ENCODE data around the gene NRXN3.

Gene NRXN3

DNA sequence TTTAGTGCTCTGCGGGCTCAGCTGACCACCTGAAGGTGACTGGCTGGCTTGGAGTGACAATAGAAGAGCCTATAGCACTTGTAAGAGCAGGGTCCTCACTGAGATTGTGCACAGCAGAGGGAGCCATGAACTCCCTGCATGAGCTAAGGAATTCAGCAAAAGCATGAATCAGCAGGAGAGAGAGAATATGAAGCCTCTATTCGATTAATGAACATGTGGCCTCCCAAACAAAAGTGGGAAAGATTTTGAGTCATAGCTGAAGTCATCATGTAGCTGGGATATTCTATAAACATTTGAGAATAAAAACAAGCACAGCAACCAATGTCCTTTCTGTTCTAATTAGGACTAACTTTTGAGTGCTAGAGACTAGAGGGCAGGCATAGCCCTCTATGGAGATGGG is 1414.5 kb downstream of the NRXN3 start:
- no peak overlapping the region for H3K9ac ChIP-seq (ENCODE audit: low read length)
- H3K4me1 ChIP-seq (ENCODE audit: insufficient read depth, low read length) = peaks cover 5% of the 10 kb centered on the region
- H3K27me3 ChIP-seq (ENCODE audit: control insufficient read depth in 1 of 2, insufficient read depth in 2 of 2, low read length in 2 of 2) = no peaks in the 10 kb centered on the region
- H3K9me3 ChIP-seq (ENCODE audit: low read length) = no peaks in the 10 kb centered on the region
- H3K27ac ChIP-seq (ENCODE audit: low read depth, low read length) = no peak overlapping the region
- H3K36me3 ChIP-seq (ENCODE audit: insufficient read depth, low read length) = no peaks in the 10 kb centered on the region
- H3K4me3 ChIP-seq (ENCODE audit: low read depth in 1 of 2, low read length in 2 of 2) = no peak overlapping the region

GRCh38 chr14:79585845-79586244 is 1415.7 kb downstream of the NRXN3 start:
- Histone ChIP-seq H3K4me1 (ENCODE audit: insufficient read depth, low read length) (peaks cover 5% of the 10 kb centered on the region), H3K9me3 (ENCODE audit: low read length) (no peaks in the 10 kb centered on the region), H3K4me3 (ENCODE audit: low read depth in 1 of 2, low read length in 2 of 2) (no peak overlapping the region), H3K27me3 (ENCODE audit: control insufficient read depth in 1 of 2, insufficient read depth in 2 of 2, low read length in 2 of 2) (no peaks in the 10 kb centered on the region), H3K36me3 (ENCODE audit: insufficient read depth, low read length) (no peaks in the 10 kb centered on the region), H3K27ac (ENCODE audit: low read depth, low read length) (no peak overlapping the region), H3K9ac (ENCODE audit: low read length) (no peak overlapping the region)

- H3K9me3 ChIP-seq (ENCODE audit: low read length) = no peaks in the 10 kb centered on the region
- no peaks in the 10 kb centered on the region for H3K36me3 ChIP-seq (ENCODE audit: insufficient read depth, low read length)
- peaks cover 5% of the 10 kb centered on the region for H3K4me1 ChIP-seq (ENCODE audit: insufficient read depth, low read length)
- no peak overlapping the region for H3K4me3 ChIP-seq (ENCODE audit: low read depth in 1 of 2, low read length in 2 of 2)
- no peaks in the 10 kb centered on the region for H3K27me3 ChIP-seq (ENCODE audit: control insufficient read depth in 1 of 2, insufficient read depth in 2 of 2, low read length in 2 of 2)
- H3K9ac ChIP-seq (ENCODE audit: low read length) = no peak overlapping the region
- H3K27ac ChIP-seq (ENCODE audit: low read depth, low read length) = no peak overlapping the region
Measured at GRCh38 chr14:79586416-79586815, 1416.2 kb downstream of the NRXN3 start.

GRCh38 chr14:79586989-79587598 is 1416.9 kb downstream of the NRXN3 start:
- Histone ChIP-seq H3K9me3 (ENCODE audit: low read length) (no peaks in the 10 kb centered on the region), H3K9ac (ENCODE audit: low read length) (no peak overlapping the region), H3K27ac (ENCODE audit: low read depth, low read length) (no peak overlapping the region), H3K4me3 (ENCODE audit: low read depth in 1 of 2, low read length in 2 of 2) (no peak overlapping the region), H3K27me3 (ENCODE audit: control insufficient read depth in 1 of 2, insufficient read depth in 2 of 2, low read length in 2 of 2) (no peaks in the 10 kb centered on the region), H3K4me1 (ENCODE audit: insufficient read depth, low read length) (peaks cover 5% of the 10 kb centered on the region), H3K36me3 (ENCODE audit: insufficient read depth, low read length) (no peaks in the 10 kb centered on the region)

- Histone ChIP-seq H3K27ac (ENCODE audit: low read depth, low read length) (no peak overlapping the region), H3K4me1 (ENCODE audit: insufficient read depth, low read length) (peaks cover 5% of the 10 kb centered on the region), H3K36me3 (ENCODE audit: insufficient read depth, low read length) (no peaks in the 10 kb centered on the region), H3K4me3 (ENCODE audit: low read depth in 1 of 2, low read length in 2 of 2) (no peak overlapping the region), H3K9ac (ENCODE audit: low read length) (no peak overlapping the region), H3K27me3 (ENCODE audit: control insufficient read depth in 1 of 2, insufficient read depth in 2 of 2, low read length in 2 of 2) (no peaks in the 10 kb centered on the region), H3K9me3 (ENCODE audit: low read length) (no peaks in the 10 kb centered on the region)
Measured at GRCh38 chr14:79587875-79588274, 1417.7 kb downstream of the NRXN3 start.

- no peak overlapping the region for H3K4me3 ChIP-seq (ENCODE audit: low read depth in 1 of 2, low read length in 2 of 2)
- H3K27ac ChIP-seq (ENCODE audit: low read depth, low read length) = no peak overlapping the region
- peaks cover 5% of the 10 kb centered on the region for H3K4me1 ChIP-seq (ENCODE audit: insufficient read depth, low read length)
- no peaks in the 10 kb centered on the region for H3K36me3 ChIP-seq (ENCODE audit: insufficient read depth, low read length)
- H3K9ac ChIP-seq (ENCODE audit: low read length) = no peak overlapping the region
- H3K9me3 ChIP-seq (ENCODE audit: low read length) = no peaks in the 10 kb centered on the region
- H3K27me3 ChIP-seq (ENCODE audit: control insufficient read depth in 1 of 2, insufficient read depth in 2 of 2, low read length in 2 of 2) = no peaks in the 10 kb centered on the region
Measured at GRCh38 chr14:79588398-79588797, 1418.2 kb downstream of the NRXN3 start.

GRCh38 chr14:79596551-79596950 is 1426.4 kb downstream of the NRXN3 start:
- no peaks in the 10 kb centered on the region for H3K36me3 ChIP-seq (ENCODE audit: insufficient read depth, low read length)
- peaks cover 4% of the 10 kb centered on the region for H3K4me1 ChIP-seq (ENCODE audit: insufficient read depth, low read length)
- no peak overlapping the region for H3K27ac ChIP-seq (ENCODE audit: low read depth, low read length)
- no peaks in the 10 kb centered on the region for H3K27me3 ChIP-seq (ENCODE audit: control insufficient read depth in 1 of 2, insufficient read depth in 2 of 2, low read length in 2 of 2)
- no peak overlapping the region for H3K9ac ChIP-seq (ENCODE audit: low read length)
- no peak overlapping the region for H3K4me3 ChIP-seq (ENCODE audit: low read depth in 1 of 2, low read length in 2 of 2)
- H3K9me3 ChIP-seq (ENCODE audit: low read length) = no peaks in the 10 kb centered on the region

- Histone ChIP-seq H3K9me3 (ENCODE audit: low read length) (no peaks in the 10 kb centered on the region), H3K27me3 (ENCODE audit: control insufficient read depth in 1 of 2, insufficient read depth in 2 of 2, low read length in 2 of 2) (no peaks in the 10 kb centered on the region), H3K36me3 (ENCODE audit: insufficient read depth, low read length) (no peaks in the 10 kb centered on the region), H3K27ac (ENCODE audit: low read depth, low read length) (no peak overlapping the region), H3K4me3 (ENCODE audit: low read depth in 1 of 2, low read length in 2 of 2) (no peak overlapping the region), H3K4me1 (ENCODE audit: insufficient read depth, low read length) (peaks cover 8% of the 10 kb centered on the region), H3K9ac (ENCODE audit: low read length) (no peak overlapping the region)
Measured at GRCh38 chr14:79597566-79597965, 1427.4 kb downstream of the NRXN3 start.

- H3K9me3 ChIP-seq (ENCODE audit: low read length) = no peaks in the 10 kb centered on the region
- H3K27ac ChIP-seq (ENCODE audit: low read depth, low read length) = no peak overlapping the region
- H3K27me3 ChIP-seq (ENCODE audit: control insufficient read depth in 1 of 2, insufficient read depth in 2 of 2, low read length in 2 of 2) = no peaks in the 10 kb centered on the region
- H3K4me3 ChIP-seq (ENCODE audit: low read depth in 1 of 2, low read length in 2 of 2) = no peak overlapping the region
- H3K4me1 ChIP-seq (ENCODE audit: insufficient read depth, low read length) = peaks cover 8% of the 10 kb centered on the region
- H3K36me3 ChIP-seq (ENCODE audit: insufficient read depth, low read length) = no peaks in the 10 kb centered on the region
- H3K9ac ChIP-seq (ENCODE audit: low read length) = no peak overlapping the region
Measured at GRCh38 chr14:79598339-79598738, 1428.2 kb downstream of the NRXN3 start.

DNA sequence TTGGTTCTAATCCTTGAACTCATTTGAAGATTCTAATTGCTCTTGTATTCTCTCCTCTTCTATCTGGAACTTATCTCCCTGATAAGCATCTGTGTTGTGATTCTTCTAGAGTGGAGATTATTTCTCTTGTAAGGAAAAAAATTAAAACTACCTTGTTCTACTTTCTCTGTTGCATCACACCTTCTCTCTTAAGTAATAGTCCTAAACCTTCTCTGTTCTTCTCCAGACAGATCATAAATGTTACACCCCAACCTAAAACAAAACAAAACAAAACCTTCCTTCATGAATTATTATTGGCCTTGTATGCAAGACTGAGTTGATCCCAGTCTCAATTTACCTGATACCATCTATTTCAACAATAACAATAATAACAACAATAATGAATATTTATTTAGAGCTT is 1429.1 kb downstream of the NRXN3 start:
- Histone ChIP-seq H3K27ac (ENCODE audit: low read depth, low read length) (no peak overlapping the region), H3K9ac (ENCODE audit: low read length) (no peak overlapping the region), H3K36me3 (ENCODE audit: insufficient read depth, low read length) (no peaks in the 10 kb centered on the region), H3K4me1 (ENCODE audit: insufficient read depth, low read length) (peaks cover 8% of the 10 kb centered on the region), H3K9me3 (ENCODE audit: low read length) (no peaks in the 10 kb centered on the region), H3K4me3 (ENCODE audit: low read depth in 1 of 2, low read length in 2 of 2) (no peak overlapping the region), H3K27me3 (ENCODE audit: control insufficient read depth in 1 of 2, insufficient read depth in 2 of 2, low read length in 2 of 2) (no peaks in the 10 kb centered on the region)

DNA sequence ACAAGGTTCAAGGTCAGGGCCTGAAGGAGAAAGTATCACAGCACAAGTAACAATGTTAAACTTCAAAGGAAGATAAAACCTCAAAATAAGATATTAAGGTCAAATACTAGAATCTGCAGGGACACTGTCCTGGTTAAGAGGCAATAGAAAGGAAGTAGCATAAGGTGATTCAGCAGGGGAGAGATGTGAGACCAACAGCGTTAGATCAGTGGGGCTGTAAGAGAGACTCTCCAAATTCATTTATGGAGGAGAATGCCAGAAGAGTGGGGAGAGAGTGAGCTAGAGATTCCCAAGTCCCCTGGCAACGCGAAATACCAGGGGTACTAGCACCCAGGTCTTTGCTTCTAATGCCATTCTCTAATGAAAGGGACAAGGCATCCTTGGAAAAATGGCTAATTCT is 1430.2 kb downstream of the NRXN3 start:
- H3K36me3 ChIP-seq (ENCODE audit: insufficient read depth, low read length) = no peaks in the 10 kb centered on the region
- no peak overlapping the region for H3K9ac ChIP-seq (ENCODE audit: low read length)
- H3K9me3 ChIP-seq (ENCODE audit: low read length) = no peaks in the 10 kb centered on the region
- H3K4me3 ChIP-seq (ENCODE audit: low read depth in 1 of 2, low read length in 2 of 2) = no peak overlapping the region
- H3K27me3 ChIP-seq (ENCODE audit: control insufficient read depth in 1 of 2, insufficient read depth in 2 of 2, low read length in 2 of 2) = no peaks in the 10 kb centered on the region
- peaks cover 8% of the 10 kb centered on the region for H3K4me1 ChIP-seq (ENCODE audit: insufficient read depth, low read length)
- no peak overlapping the region for H3K27ac ChIP-seq (ENCODE audit: low read depth, low read length)

GRCh38 chr14:79601579-79601978 is 1431.4 kb downstream of the NRXN3 start:
- Histone ChIP-seq H3K27ac (ENCODE audit: low read depth, low read length) (no peak overlapping the region), H3K36me3 (ENCODE audit: insufficient read depth, low read length) (no peaks in the 10 kb centered on the region), H3K4me1 (ENCODE audit: insufficient read depth, low read length) (peaks cover 7% of the 10 kb centered on the region), H3K27me3 (ENCODE audit: control insufficient read depth in 1 of 2, insufficient read depth in 2 of 2, low read length in 2 of 2) (no peaks in the 10 kb centered on the region), H3K4me3 (ENCODE audit: low read depth in 1 of 2, low read length in 2 of 2) (no peak overlapping the region), H3K9me3 (ENCODE audit: low read length) (no peaks in the 10 kb centered on the region), H3K9ac (ENCODE audit: low read length) (no peak overlapping the region)

Measured in muscle layer of colon (tissue), 2 donors.